GM12878 (cell line): ENCODE measurements around the gene ORAI3. TPM values are rescaled to one million over a fixed set of nuclear protein-coding genes. Genes with fewer than 3 reads are reported as not detected.

Source experiments
- ASH2L ChIP-seq: fragments of 300-600, 200-600 bp; sonication (generic); IDR thresholded peaks from 2 replicates; pipeline ENCODE4 v1.6.1; 2017; ENCODE audit warnings: low read depth, mild to moderate bottlenecking, borderline replicate concordance
- CEBPZ ChIP-seq: fragments of 150-350 bp; IDR thresholded peaks from 2 replicates; pipeline ENCODE4 v1.6.1; 2016; ENCODE audit warnings: low read depth, low read length
- HDGF ChIP-seq: fragments of 450-650 bp; IDR thresholded peaks from 2 replicates; pipeline ENCODE4 v1.6.1; 2016; ENCODE audit warnings: antibody characterized with exemption
- IKZF2 ChIP-seq, 2 experiments: fragments of 450-650 bp; IDR thresholded peaks; 2 replicates each; pipeline ENCODE4 v1.6.1; 2017; ENCODE audit warnings: mild to moderate bottlenecking in 2 of 2, moderate library complexity in 2 of 2
- MEF2B ChIP-seq: fragments of 450-650 bp; IDR thresholded peaks from 2 replicates; pipeline ENCODE4 v1.6.1; 2018; ENCODE audit warnings: mild to moderate bottlenecking, moderate library complexity; ENCODE audit not compliant: partially characterized antibody, poor library complexity, severe bottlenecking
- NBN ChIP-seq: fragments of 450-650 bp; IDR thresholded peaks from 2 replicates; pipeline ENCODE4 v1.6.1; 2016
- NFYA ChIP-seq: IDR thresholded peaks from 2 replicates; pipeline ENCODE4 v1.6.1; 2011; ENCODE audit warnings: low read depth, mild to moderate bottlenecking, low read length, improper control_type of control experiment, borderline replicate concordance
- NR2C1 ChIP-seq: fragments of 450-650 bp; IDR thresholded peaks from 2 replicates; pipeline ENCODE4 v1.6.1; 2017; ENCODE audit warnings: antibody characterized with exemption, mild to moderate bottlenecking, moderate library complexity
- NRF1 ChIP-seq: conservative IDR thresholded peaks from 2 replicates; pipeline ENCODE4 v1.6.1; 2011; ENCODE audit warnings: mild to moderate bottlenecking, low read depth, low read length, improper control_type of control experiment
- SIN3A ChIP-seq: IDR thresholded peaks from 2 replicates; pipeline ENCODE4 v1.6.1; 2012; ENCODE audit warnings: low read depth, low read length, improper control_type of control experiment
- SMARCA5 ChIP-seq: fragments of 450-650 bp; IDR thresholded peaks from 2 replicates; pipeline ENCODE4 v1.6.1; 2017; ENCODE audit warnings: mild to moderate bottlenecking
- SMC3 ChIP-seq: IDR thresholded peaks from 2 replicates; pipeline ENCODE4 v1.6.1; 2011; ENCODE audit warnings: low read length, improper control_type of control experiment, borderline replicate concordance
- SRF ChIP-seq, 2 experiments: IDR thresholded peaks; 2 replicates each; pipeline ENCODE4 v1.6.1; 2011; ENCODE audit warnings: low read depth in 2 of 2, low read length in 2 of 2, mild to moderate bottlenecking in 1 of 2, moderate library complexity in 1 of 2
- YBX1 ChIP-seq: fragments of 450-650 bp; IDR thresholded peaks from 2 replicates; pipeline ENCODE4 v1.6.1; 2016; ENCODE audit warnings: antibody characterized with exemption
- YY1 ChIP-seq: IDR thresholded peaks from 2 replicates; pipeline ENCODE4 v1.6.1; 2011; ENCODE audit warnings: low read depth, mild to moderate bottlenecking, low read length
- ZSCAN29 ChIP-seq: fragments of 450-650 bp; IDR thresholded peaks from 2 replicates; pipeline ENCODE4 v1.6.1; 2017; ENCODE audit warnings: mild to moderate bottlenecking, moderate library complexity
- polyA plus RNA-seq, 11 experiments: library from polyadenylated mRNA; depleted of rRNA in 4 of 11; unstranded in 6 of 11; stranded (reverse) in 5 of 11; fragments of >200 nt; fragmentation: Nextera tagmentation in 4 of 11; fragmentation: Illumina TruSeq in 1 of 11; extraction: Ambion mirVana in 4 of 11; extraction: Trizol in 1 of 11; gene quantifications; 1 replicate in 1 of 11; 2 replicates in 10 of 11; pipeline versions ENCODE4 v1.2.1 to v1.2.3, GENCODE V29; 2011 to 2016; ENCODE audit warnings: inconsistent platforms in 2 of 11, missing spikeins in 2 of 11, low read depth in 1 of 11
- total RNA-seq, 4 experiments: library from RNA; depleted of rRNA in 3 of 4; stranded (reverse); fragments of >200 nt in 3 of 4; fragmentation: Illumina TruSeq in 1 of 4; extraction: Trizol in 1 of 4; gene quantifications; 2 replicates each; pipeline versions ENCODE4 v1.2.1 to v1.2.3, GENCODE V29; 2013 to 2021
- TF ChIP-seq, protein P1 (sequence below): IDR thresholded peaks from 2 replicates; pipeline ENCODE4 v1.6.1; 2011; ENCODE audit warnings: low read depth, low read length, improper control_type of control experiment, borderline replicate concordance
- TF ChIP-seq, protein P2 (sequence below): IDR thresholded peaks from 2 replicates; pipeline ENCODE4 v1.6.1; 2012; ENCODE audit warnings: improper control_type of control experiment, low read depth, low read length; ENCODE audit not compliant: insufficient replicate concordance

Gene ORAI3
- total and polyA plus RNA-seq, 10 of the 15 experiments (the other 5 are each of a cell fraction or from before 2014, with no cell fraction given), result 3.4 to 21.9 (median 16.2) TPM

GRCh38 chr16:30957456-30958174 is 8.7 kb downstream of the ORAI3 start, which contains the start of gene SETD1A (continued):
- TF ChIP-seq CEBPZ (no peak), YY1 (0 out of 2 replicates have a peak, but pooled peaks have one; percentile 43), NBN (peak; percentile 88), HDGF (peak; percentile 23; the same call in 1 of the 2 replicates), MEF2B (peak; percentile 62), SIN3A (no peak), SMARCA5 (peak; percentile 53; the same call in 1 of the 2 replicates), NFYA (no peak), NR2C1 (peak; percentile 65), NRF1 (no peak), IKZF2 (IDR thresholded peaks at IDR 0.05) (peak; percentile 77 to 81; a peak in 3 of 4 replicates), ASH2L (peak; percentile 94; the same call in 1 of the 2 replicates), SMC3 (no peak), YBX1 (no peak), SRF (IDR thresholded peaks at IDR 0.05; ENCODE audit: low read depth in 2 of 2, low read length in 2 of 2) (peak in 1 of 2 experiments; percentile 36; a peak in 2 of 4 replicates), ZSCAN29 (no peak)
- TF ChIP-seq, protein P1, sequence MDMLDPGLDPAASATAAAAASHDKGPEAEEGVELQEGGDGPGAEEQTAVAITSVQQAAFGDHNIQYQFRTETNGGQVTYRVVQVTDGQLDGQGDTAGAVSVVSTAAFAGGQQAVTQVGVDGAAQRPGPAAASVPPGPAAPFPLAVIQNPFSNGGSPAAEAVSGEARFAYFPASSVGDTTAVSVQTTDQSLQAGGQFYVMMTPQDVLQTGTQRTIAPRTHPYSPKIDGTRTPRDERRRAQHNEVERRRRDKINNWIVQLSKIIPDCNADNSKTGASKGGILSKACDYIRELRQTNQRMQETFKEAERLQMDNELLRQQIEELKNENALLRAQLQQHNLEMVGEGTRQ, result no peak
- TF ChIP-seq, protein P2, sequence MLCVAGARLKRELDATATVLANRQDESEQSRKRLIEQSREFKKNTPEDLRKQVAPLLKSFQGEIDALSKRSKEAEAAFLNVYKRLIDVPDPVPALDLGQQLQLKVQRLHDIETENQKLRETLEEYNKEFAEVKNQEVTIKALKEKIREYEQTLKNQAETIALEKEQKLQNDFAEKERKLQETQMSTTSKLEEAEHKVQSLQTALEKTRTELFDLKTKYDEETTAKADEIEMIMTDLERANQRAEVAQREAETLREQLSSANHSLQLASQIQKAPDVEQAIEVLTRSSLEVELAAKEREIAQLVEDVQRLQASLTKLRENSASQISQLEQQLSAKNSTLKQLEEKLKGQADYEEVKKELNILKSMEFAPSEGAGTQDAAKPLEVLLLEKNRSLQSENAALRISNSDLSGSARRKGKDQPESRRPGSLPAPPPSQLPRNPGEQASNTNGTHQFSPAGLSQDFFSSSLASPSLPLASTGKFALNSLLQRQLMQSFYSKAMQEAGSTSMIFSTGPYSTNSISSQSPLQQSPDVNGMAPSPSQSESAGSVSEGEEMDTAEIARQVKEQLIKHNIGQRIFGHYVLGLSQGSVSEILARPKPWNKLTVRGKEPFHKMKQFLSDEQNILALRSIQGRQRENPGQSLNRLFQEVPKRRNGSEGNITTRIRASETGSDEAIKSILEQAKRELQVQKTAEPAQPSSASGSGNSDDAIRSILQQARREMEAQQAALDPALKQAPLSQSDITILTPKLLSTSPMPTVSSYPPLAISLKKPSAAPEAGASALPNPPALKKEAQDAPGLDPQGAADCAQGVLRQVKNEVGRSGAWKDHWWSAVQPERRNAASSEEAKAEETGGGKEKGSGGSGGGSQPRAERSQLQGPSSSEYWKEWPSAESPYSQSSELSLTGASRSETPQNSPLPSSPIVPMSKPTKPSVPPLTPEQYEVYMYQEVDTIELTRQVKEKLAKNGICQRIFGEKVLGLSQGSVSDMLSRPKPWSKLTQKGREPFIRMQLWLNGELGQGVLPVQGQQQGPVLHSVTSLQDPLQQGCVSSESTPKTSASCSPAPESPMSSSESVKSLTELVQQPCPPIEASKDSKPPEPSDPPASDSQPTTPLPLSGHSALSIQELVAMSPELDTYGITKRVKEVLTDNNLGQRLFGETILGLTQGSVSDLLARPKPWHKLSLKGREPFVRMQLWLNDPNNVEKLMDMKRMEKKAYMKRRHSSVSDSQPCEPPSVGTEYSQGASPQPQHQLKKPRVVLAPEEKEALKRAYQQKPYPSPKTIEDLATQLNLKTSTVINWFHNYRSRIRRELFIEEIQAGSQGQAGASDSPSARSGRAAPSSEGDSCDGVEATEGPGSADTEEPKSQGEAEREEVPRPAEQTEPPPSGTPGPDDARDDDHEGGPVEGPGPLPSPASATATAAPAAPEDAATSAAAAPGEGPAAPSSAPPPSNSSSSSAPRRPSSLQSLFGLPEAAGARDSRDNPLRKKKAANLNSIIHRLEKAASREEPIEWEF, result no peak
